ENCODE results near the gene ITPR3.

- TF ChIP-seq, protein P1, sequence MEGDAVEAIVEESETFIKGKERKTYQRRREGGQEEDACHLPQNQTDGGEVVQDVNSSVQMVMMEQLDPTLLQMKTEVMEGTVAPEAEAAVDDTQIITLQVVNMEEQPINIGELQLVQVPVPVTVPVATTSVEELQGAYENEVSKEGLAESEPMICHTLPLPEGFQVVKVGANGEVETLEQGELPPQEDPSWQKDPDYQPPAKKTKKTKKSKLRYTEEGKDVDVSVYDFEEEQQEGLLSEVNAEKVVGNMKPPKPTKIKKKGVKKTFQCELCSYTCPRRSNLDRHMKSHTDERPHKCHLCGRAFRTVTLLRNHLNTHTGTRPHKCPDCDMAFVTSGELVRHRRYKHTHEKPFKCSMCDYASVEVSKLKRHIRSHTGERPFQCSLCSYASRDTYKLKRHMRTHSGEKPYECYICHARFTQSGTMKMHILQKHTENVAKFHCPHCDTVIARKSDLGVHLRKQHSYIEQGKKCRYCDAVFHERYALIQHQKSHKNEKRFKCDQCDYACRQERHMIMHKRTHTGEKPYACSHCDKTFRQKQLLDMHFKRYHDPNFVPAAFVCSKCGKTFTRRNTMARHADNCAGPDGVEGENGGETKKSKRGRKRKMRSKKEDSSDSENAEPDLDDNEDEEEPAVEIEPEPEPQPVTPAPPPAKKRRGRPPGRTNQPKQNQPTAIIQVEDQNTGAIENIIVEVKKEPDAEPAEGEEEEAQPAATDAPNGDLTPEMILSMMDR (IDR thresholded peaks at IDR 0.05; ENCODE audit: low read length): no peak
- TF ChIP-seq EZH2 (IDR thresholded peaks at IDR 0.05; ENCODE audit: borderline replicate concordance, low read length): no peak
Measured at GRCh38 chr6:33708516-33709204, 87.5 kb downstream of the ITPR3 start.
